ENCODE data around the gene INF2. TPM values are rescaled to one million over a fixed set of nuclear protein-coding genes. Genes with fewer than 3 reads are reported as not detected.
A peak's percentile ranks its signal among the peaks of the same experiment; 100 is the strongest.

INF2 gene
- total and polyA plus RNA-seq, 2 experiments from 2014 or later, result 14.1 to 62.4 TPM

DNA sequence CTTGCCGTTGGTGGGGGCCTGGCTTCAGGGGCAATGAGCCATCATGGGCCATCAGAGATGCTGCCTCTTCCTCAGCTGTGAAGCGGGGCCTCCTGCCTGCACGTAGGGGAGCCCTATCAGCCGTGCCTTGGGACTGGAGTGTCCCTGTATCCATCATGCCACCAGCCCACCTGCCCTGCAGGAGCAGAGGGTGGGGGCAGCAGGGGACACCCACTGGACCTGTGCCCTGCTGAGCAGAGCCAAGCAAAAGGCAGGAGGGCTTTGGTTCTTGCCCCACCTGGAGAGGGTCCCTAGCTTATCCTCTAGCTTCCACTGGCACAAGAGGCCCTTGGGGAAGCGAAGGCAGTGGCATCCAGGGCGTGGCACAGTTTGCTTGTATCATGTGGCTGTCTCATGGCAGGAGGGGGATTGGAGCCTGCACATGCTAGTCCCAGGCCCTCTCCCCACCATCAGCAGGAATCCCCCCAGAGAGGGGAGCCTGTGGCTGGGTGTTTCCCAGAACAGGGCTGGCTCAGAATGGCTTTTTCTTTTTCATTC lies 44.7 kb downstream of the INF2 start:
- DNase-seq (ENCODE audit: low read depth in 1 of 2, low spot score in 1 of 2), result no peak

DNA sequence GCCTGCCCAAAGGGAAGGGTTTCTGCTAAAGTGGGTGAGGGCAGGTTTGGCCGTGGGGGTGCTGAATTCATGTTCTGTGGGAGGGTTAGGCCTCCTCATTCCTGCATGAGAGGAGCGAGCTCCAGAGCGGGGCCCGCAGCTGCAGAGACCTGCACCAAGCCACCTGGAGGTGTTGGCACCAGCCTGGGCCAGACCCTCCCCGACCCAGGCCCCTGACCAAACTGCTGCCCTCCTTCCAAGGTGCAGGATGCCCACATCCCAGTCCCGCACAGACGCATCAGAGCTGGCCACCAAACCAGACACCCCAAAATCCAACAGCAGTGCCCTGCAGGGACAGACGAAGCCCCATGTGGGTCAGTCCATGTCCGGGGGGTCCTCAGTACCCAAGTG lies 45.2 kb downstream of the INF2 start:
- no peaks in the 10 kb centered on the region for H3K36me3 ChIP-seq
- H3K4me3 ChIP-seq, result no peak overlapping the region
- no peaks in the 10 kb centered on the region for H3K4me1 ChIP-seq (ENCODE audit: low read depth)
- TF ChIP-seq, protein P1, sequence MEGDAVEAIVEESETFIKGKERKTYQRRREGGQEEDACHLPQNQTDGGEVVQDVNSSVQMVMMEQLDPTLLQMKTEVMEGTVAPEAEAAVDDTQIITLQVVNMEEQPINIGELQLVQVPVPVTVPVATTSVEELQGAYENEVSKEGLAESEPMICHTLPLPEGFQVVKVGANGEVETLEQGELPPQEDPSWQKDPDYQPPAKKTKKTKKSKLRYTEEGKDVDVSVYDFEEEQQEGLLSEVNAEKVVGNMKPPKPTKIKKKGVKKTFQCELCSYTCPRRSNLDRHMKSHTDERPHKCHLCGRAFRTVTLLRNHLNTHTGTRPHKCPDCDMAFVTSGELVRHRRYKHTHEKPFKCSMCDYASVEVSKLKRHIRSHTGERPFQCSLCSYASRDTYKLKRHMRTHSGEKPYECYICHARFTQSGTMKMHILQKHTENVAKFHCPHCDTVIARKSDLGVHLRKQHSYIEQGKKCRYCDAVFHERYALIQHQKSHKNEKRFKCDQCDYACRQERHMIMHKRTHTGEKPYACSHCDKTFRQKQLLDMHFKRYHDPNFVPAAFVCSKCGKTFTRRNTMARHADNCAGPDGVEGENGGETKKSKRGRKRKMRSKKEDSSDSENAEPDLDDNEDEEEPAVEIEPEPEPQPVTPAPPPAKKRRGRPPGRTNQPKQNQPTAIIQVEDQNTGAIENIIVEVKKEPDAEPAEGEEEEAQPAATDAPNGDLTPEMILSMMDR (IDR thresholded peaks at IDR 0.05; ENCODE audit: low read depth, low read length), result no peak
- H3K27ac ChIP-seq, result no peak overlapping the region
- no peaks in the 10 kb centered on the region for H3K27me3 ChIP-seq
- H3K9me3 ChIP-seq (ENCODE audit: low read depth), result no peaks in the 10 kb centered on the region
- DNase-seq (ENCODE audit: low read depth in 1 of 2, low spot score in 1 of 2), result no peak

More for the DNA sequence above, 44.7 kb downstream of the INF2 start:
- no peak overlapping the region for H3K27ac ChIP-seq
- no peaks in the 10 kb centered on the region for H3K36me3 ChIP-seq
- no peak overlapping the region for H3K4me3 ChIP-seq
- no peaks in the 10 kb centered on the region for H3K27me3 ChIP-seq
- TF ChIP-seq, protein P1 (IDR thresholded peaks at IDR 0.05; ENCODE audit: low read depth, low read length), result no peak
- no peaks in the 10 kb centered on the region for H3K9me3 ChIP-seq (ENCODE audit: low read depth)
- H3K4me1 ChIP-seq (ENCODE audit: low read depth), result no peaks in the 10 kb centered on the region

DNA sequence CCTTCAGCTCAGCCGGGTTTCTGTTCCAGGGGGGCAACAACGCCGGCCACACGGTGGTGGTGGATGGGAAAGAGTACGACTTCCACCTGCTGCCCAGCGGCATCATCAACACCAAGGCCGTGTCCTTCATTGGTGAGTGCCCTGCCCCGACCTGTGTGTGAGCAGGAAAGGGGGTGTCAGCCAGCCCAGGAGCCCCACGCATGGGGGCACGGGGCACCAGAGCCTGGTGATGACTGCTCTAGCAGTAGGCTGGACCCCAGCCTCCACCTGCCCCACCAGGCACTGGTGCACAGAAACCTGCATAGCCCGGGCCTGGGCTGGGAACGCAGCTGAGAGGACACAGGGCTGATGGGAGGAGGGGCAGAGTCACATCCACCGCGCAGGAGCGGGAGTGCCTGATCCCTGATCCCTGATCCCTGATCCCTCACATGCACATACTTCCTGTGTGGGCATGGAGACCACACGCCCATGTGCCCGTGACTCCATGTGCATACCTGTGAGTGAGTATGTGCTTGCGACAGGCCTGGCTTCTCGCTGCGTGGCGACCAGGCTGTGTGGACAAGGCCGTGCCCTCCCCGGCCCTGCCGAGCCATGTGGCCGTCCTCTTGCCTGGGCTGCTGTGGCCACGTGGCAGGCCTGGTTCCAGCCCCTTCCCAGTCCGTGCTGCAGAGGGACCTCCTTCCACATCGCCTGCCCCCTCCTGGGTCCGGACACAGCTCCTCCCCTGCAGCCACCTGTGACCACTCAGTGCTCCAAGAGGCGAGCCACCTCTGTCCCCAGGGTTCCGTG lies 45.8 kb downstream of the INF2 start:
- H3K4me1 ChIP-seq (ENCODE audit: low read depth), result no peaks in the 10 kb centered on the region
- no peak for DNase-seq (ENCODE audit: low read depth in 1 of 2, low spot score in 1 of 2)
- no peak overlapping the region for H3K4me3 ChIP-seq

DNA sequence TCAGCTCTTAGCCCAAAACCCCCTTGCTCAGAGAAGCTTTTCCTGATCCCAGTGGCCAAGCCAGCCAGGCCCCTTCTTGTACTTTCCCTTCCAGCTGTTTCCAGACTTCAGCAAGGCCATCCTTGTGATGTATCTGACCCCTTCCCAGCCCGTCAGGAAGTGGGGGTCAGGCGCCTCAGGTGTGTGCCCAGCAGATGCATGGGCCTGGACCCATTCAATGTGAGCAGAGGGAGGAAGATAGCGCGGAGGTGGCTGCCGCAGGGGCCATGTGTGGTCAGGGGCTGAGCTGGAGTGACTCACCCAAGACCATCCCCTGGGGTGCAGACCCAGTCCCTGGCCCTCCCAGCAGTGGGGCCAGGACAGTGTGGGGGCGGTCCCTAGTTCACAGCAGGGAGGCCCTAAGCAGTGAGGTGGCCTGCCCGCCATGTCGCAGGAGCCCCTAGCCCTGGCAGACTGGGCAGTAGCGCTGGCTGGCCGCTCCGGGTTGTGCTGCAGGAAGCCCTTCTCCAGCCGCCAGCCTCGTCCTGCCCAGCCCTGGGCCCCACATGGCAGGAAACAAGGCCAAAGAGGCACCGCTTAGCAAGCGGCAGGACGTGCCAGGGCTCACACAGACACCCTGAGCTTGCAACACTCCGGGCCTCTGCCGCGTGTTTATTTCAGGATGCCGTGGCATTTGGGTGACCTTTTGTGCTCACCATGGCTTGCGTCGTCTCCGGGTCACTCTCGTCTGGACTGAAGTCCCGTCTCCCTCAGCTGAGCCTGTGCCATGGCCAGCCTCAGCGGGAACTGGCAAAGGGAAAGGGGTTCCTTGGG lies 46.6 kb downstream of the INF2 start:
- Histone ChIP-seq H3K4me3 (no peak overlapping the region), H3K36me3 (peaks cover 4% of the 10 kb centered on the region), H3K9me3 (ENCODE audit: low read depth) (no peaks in the 10 kb centered on the region), H3K27ac (no peak overlapping the region), H3K4me1 (ENCODE audit: low read depth) (no peaks in the 10 kb centered on the region), H3K27me3 (no peaks in the 10 kb centered on the region)
- DNase-seq (ENCODE audit: low read depth in 1 of 2, low spot score in 1 of 2), result peak in 1 of 2 donors; percentile 79
- TF ChIP-seq, protein P1 (IDR thresholded peaks at IDR 0.05; ENCODE audit: low read depth, low read length), result no peak

More for the DNA sequence above, 45.8 kb downstream of the INF2 start:
- Histone ChIP-seq H3K36me3 (no peaks in the 10 kb centered on the region), H3K9me3 (ENCODE audit: low read depth) (no peaks in the 10 kb centered on the region), H3K27me3 (no peaks in the 10 kb centered on the region), H3K27ac (no peak overlapping the region)
- TF ChIP-seq, protein P1 (IDR thresholded peaks at IDR 0.05; ENCODE audit: low read depth, low read length), result no peak

DNA sequence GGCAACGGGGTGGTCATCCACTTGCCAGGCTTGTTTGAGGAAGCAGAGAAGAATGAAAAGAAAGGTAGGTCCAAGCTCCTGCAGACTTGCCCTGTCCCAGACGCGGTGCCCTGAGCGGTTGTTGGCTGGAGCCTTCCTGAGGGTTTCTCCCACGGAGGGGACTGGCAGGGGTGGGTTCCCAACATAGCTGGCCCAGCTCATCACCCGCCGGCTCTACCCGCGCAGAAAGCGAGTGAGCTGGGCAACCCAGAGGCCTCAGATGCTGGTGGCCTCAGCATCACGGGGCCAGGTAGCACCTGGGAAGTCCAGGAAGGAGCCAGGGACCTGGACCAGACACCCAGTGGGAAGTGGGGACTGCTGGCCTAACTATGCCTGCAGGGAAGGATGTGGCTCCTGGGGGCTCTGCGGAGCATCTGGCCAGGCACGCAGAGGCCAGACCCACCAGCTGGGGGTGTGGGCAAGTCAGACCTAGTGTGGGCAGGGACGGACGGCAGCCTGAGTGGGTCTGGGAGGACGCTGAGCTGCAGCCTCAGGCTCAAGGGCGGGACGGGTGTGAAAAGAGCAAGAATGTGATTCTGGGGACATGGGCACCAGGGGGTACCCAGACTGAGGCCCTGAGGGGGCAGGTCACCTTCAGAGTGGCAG lies 49.1 kb downstream of the INF2 start:
- Histone ChIP-seq H3K9me3 (ENCODE audit: low read depth) (no peaks in the 10 kb centered on the region), H3K27ac (no peak overlapping the region), H3K36me3 (peaks cover 5% of the 10 kb centered on the region), H3K27me3 (no peaks in the 10 kb centered on the region), H3K4me1 (ENCODE audit: low read depth) (no peaks in the 10 kb centered on the region), H3K4me3 (no peak overlapping the region)
- TF ChIP-seq, protein P1 (IDR thresholded peaks at IDR 0.05; ENCODE audit: low read depth, low read length), result no peak
- no peak for DNase-seq (ENCODE audit: low read depth in 1 of 2, low spot score in 1 of 2)
